Stomach (tissue), 9 donors: ENCODE data around the gene CBLB. TPM values are rescaled to one million over a fixed set of nuclear protein-coding genes. Genes with fewer than 3 reads are reported as not detected.
A peak's percentile ranks its signal among the peaks of the same experiment; 100 is the strongest.

Source experiments
- DNase-seq, 2 donors: peaks; one replicate each; pipeline versions ENCODE4 v3.0.0 to v3.0.0-alpha.2; 2013 to 2019
- H3K27ac ChIP-seq, 5 donors: fragments of 200-600 bp in 4 of 5; sonication (generic) in 4 of 5; one replicate each; pipeline ENCODE4 v1.5.1; 2013 to 2019; ENCODE audit warnings: mild to moderate bottlenecking in 1 of 5, moderate library complexity in 1 of 5
- H3K27me3 ChIP-seq, 3 donors: fragments of 200-600 bp; sonication (generic); one replicate each; pipeline ENCODE4 v1.5.1; 2017 to 2019; ENCODE audit warnings: mixed run types in 1 of 3
- H3K36me3 ChIP-seq, 4 donors: fragments of 200-600 bp; sonication (generic); 1 replicate in 3 of 4; 2 replicates in 1 of 4; pipeline ENCODE4 v1.5.1; 2016 to 2019
- H3K4me1 ChIP-seq, 4 donors: fragments of 200-600 bp; sonication (generic); one replicate each; pipeline ENCODE4 v1.5.1; 2016 to 2019
- H3K4me3 ChIP-seq, 4 donors: fragments of 200-600 bp; sonication (generic) in 3 of 4; one replicate each; pipeline ENCODE4 v1.5.1; 2016 to 2019; ENCODE audit warnings: mild to moderate bottlenecking in 1 of 4
- H3K9me3 ChIP-seq, 4 donors: fragments of 200-600 bp; sonication (generic); one replicate each; pipeline ENCODE4 v1.5.1; 2016 to 2019
- CTCF ChIP-seq, 7 experiments: fragments of 450-650 bp in 4 of 7; fragments of 200-600 bp in 3 of 7; sonication (generic) in 3 of 7; IDR thresholded peaks; one replicate each; pipeline ENCODE4 v1.5.1; 2016 to 2019; ENCODE audit warnings: antibody characterized with exemption in 7 of 7, control low read depth in 2 of 7, mild to moderate bottlenecking in 1 of 7
- EP300 ChIP-seq: sonication (generic); formaldehyde crosslinking; IDR thresholded peaks from one replicate; pipeline ENCODE4 v1.6.1; 2017; ENCODE audit warnings: antibody characterized with exemption
- POLR2A ChIP-seq, 4 donors: fragments of 450-650 bp; IDR thresholded peaks; one replicate each; pipeline ENCODE4 v1.6.1; 2016; ENCODE audit warnings: antibody characterized with exemption in 4 of 4, control low read depth in 2 of 4, mild to moderate bottlenecking in 1 of 4, moderate library complexity in 1 of 4
- POLR2AphosphoS5 ChIP-seq, 3 donors: sonication (generic); formaldehyde crosslinking; IDR thresholded peaks; one replicate each; pipeline ENCODE4 v1.6.1; 2016; ENCODE audit warnings: antibody characterized with exemption in 3 of 3
- WGBS, 5 donors: extraction: QIAGEN DNeasy Blood & Tissue Kit in 3 of 5; methylation state at CpG; one replicate each; pipeline versions ENCODE4 v1.1.5 to v1.1.7; 2013 to 2018; 5-methylcytosine and 5-hydroxymethylcytosine counted together
- intact Hi-C: fragments of 100-400 bp; cut with DNase I; formaldehyde crosslinking; loops from one replicate; pipeline ENCODE4 v1.15.1; 2023; ENCODE audit warnings: low total_unique reads
- polyA plus RNA-seq, 3 donors: library from polyadenylated mRNA; stranded (reverse); fragments of 200-250 nt; gene quantifications; one replicate each; pipeline ENCODE4 v1.2.3, GENCODE V29; 2013
- total RNA-seq, 5 donors: library from RNA; depleted of rRNA; stranded (reverse); fragments of >200 nt; gene quantifications; one replicate each; pipeline versions ENCODE4 v1.1.0 to v1.2.3, GENCODE V29; 2014 to 2016
- donor health status: healthy with polysubstance abuse.
- donor health status: Bipolar disorder and iron deficiency.
- donor health status: healthy.

The CBLB gene
- total and polyA plus RNA-seq, 8 donors: 6.9 to 94.4 (median 46.0) TPM

GRCh38 chr3:105848821-105849220, 20.0 kb downstream of the CBLB start:
- 89 to 97% (median 95%) methylated on average over 3 of the region's 3 CpGs for WGBS, 5 donors

GRCh38 chr3:105847865-105848264, 20.9 kb downstream of the CBLB start:
- H3K4me3 ChIP-seq: no peak overlapping the region
- peaks cover 5 to 35% (median 22%) of the 10 kb centered on the region in 4 donors for H3K36me3 ChIP-seq
- DNase-seq: no peak
- TF ChIP-seq CTCF (IDR thresholded peaks at IDR 0.05): no peak
- TF ChIP-seq POLR2AphosphoS5 (IDR thresholded peaks at IDR 0.05): no peak
- TF ChIP-seq POLR2A (IDR thresholded peaks at IDR 0.05): no peak
- TF ChIP-seq EP300: no peak
- no peaks in the 10 kb centered on the region for H3K9me3 ChIP-seq
- H3K4me1 ChIP-seq: peaks cover 0 to 72% (median 26%) of the 10 kb centered on the region in 4 donors
- 86 to 95% (median 93%) methylated on average over 2 of the region's 2 CpGs for WGBS, 5 donors
- H3K27me3 ChIP-seq: no peaks in the 10 kb centered on the region
- H3K27ac ChIP-seq: peak overlapping the region in 1 of 5 donors; percentile 3
- intact Hi-C loops: no loop called here

More at GRCh38 chr3:105848821-105849220, 20.0 kb downstream of the CBLB start:
- Histone ChIP-seq H3K27ac (no peak overlapping the region), H3K9me3 (no peaks in the 10 kb centered on the region), H3K27me3 (no peaks in the 10 kb centered on the region), H3K36me3 (peaks cover 5 to 41% (median 28%) of the 10 kb centered on the region in 4 donors), H3K4me1 (peaks cover 0 to 63% (median 22%) of the 10 kb centered on the region in 4 donors), H3K4me3 (no peak overlapping the region)
- TF ChIP-seq EP300 (no peak), POLR2A (IDR thresholded peaks at IDR 0.05) (no peak), POLR2AphosphoS5 (IDR thresholded peaks at IDR 0.05) (no peak), CTCF (IDR thresholded peaks at IDR 0.05) (no peak)
- intact Hi-C loops: no loop called here
- DNase-seq: no peak

GRCh38 chr3:105847452-105847851, 21.4 kb downstream of the CBLB start:
- intact Hi-C loops: no loop called here

DNA sequence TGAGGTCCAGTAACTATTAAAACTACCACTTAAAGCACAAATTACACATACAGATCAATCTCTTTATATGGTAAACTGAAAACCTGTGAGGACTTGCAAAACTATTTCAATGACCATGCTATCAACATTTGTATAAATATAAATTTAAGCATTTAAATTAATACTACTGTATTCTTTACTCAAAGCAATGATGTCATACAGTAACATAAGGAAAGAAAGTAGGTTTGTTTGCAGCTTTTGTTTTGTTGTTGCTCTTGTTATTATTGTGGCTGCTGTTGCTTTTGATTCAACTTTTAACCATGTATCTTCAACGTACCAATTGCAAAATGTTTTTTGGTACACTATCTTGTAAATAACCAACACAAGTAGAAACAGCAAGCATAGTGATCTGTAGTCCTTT, 22.0 kb downstream of the CBLB start:
- DNase-seq: no peak
- peaks cover 0 to 82% (median 29%) of the 10 kb centered on the region in 4 donors for H3K4me1 ChIP-seq
- peaks cover 3 to 24% (median 16%) of the 10 kb centered on the region in 4 donors for H3K36me3 ChIP-seq
- intact Hi-C loops: no loop called here
- H3K4me3 ChIP-seq: no peak overlapping the region
- no peaks in the 10 kb centered on the region for H3K27me3 ChIP-seq
- H3K9me3 ChIP-seq: no peaks in the 10 kb centered on the region
- peak overlapping the region in 1 of 5 donors; percentile 1 for H3K27ac ChIP-seq
- 52 to 71% (median 58%) methylated on average over 1 of the region's 1 CpG for WGBS, 5 donors
- TF ChIP-seq POLR2A (IDR thresholded peaks at IDR 0.05): no peak
- TF ChIP-seq EP300: no peak
- TF ChIP-seq CTCF (IDR thresholded peaks at IDR 0.05): no peak
- no peak for TF ChIP-seq POLR2AphosphoS5 (IDR thresholded peaks at IDR 0.05)

More at GRCh38 chr3:105847452-105847851, 21.4 kb downstream of the CBLB start:
- peak overlapping the region in 3 of 5 donors; percentile 1 to 22 (median 3) for H3K27ac ChIP-seq
- no peak overlapping the region for H3K4me3 ChIP-seq
- H3K4me1 ChIP-seq: peaks cover 0 to 76% (median 28%) of the 10 kb centered on the region in 4 donors
- no peaks in the 10 kb centered on the region for H3K9me3 ChIP-seq
- TF ChIP-seq POLR2AphosphoS5 (IDR thresholded peaks at IDR 0.05): no peak
- TF ChIP-seq CTCF (IDR thresholded peaks at IDR 0.05): no peak
- TF ChIP-seq EP300: no peak
- no peak for TF ChIP-seq POLR2A (IDR thresholded peaks at IDR 0.05)
- H3K36me3 ChIP-seq: peaks cover 5 to 31% (median 18%) of the 10 kb centered on the region in 4 donors
- no peak for DNase-seq
- WGBS, 5 donors: 68 to 81% (median 76%) methylated on average over 1 of the region's 1 CpG
- no peaks in the 10 kb centered on the region for H3K27me3 ChIP-seq
